GM12865 (cell line): ENCODE results near the gene CYP1A1.
A peak's percentile ranks its signal among the peaks of the same experiment; 100 is the strongest.

ENCODE experiments used
- DNase-seq: peaks from one replicate; pipeline ENCODE4 v3.0.0; 2010; ENCODE audit warnings: low read depth
- H3K4me3 ChIP-seq: 2 replicates; pipeline ENCODE4 v1.5.1; 2011; ENCODE audit warnings: mild to moderate bottlenecking, low read depth, low read length, control low read depth
- CTCF ChIP-seq: IDR thresholded peaks from 2 replicates; pipeline ENCODE4 v1.5.1; 2011; ENCODE audit warnings: low read length, control low read depth, low read depth, inconsistent platforms; ENCODE audit not compliant: insufficient read depth; ENCODE audit errors: missing control alignments

CYP1A1 gene

GRCh38 chr15:74725845-74726773, 781 bp upstream of the CYP1A1 start:
- H3K4me3 ChIP-seq: peak overlapping the region; percentile 51
- peak; percentile 53 for DNase-seq
- TF ChIP-seq CTCF: no peak

DNA sequence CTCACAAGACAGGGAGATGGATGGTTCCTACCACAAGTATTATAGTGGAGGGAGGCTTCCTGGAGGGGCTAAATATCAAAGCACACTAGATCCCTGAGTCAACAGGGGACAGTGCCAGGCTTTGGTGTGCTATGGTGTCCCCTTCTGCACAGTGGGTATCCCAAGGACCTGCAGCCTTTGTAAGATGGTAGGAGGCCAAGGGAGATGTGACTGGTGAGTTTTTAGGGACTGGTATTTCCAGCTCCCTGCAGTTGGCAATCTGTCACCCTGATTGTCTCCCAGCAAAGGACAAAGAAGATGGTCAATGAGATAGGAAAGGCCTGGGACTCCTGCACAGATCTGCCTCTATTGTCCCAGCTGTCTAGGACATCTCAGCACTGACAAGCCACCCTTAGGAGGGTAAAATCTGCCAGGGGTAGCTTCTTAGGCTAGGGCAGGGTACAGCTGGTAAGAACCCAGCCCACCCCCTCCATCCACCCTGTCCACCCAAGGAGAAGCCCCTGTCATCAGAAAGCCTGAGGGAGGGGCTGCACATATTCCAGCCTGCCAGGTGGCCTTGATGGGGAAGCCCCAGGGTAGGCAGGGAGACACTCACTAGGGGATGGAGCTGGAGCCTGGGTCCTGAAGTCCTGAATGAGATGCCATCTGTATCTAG, 631 bp downstream of the CYP1A1 start:
- no peak for DNase-seq
- TF ChIP-seq CTCF: no peak
- no peak overlapping the region for H3K4me3 ChIP-seq

DNA sequence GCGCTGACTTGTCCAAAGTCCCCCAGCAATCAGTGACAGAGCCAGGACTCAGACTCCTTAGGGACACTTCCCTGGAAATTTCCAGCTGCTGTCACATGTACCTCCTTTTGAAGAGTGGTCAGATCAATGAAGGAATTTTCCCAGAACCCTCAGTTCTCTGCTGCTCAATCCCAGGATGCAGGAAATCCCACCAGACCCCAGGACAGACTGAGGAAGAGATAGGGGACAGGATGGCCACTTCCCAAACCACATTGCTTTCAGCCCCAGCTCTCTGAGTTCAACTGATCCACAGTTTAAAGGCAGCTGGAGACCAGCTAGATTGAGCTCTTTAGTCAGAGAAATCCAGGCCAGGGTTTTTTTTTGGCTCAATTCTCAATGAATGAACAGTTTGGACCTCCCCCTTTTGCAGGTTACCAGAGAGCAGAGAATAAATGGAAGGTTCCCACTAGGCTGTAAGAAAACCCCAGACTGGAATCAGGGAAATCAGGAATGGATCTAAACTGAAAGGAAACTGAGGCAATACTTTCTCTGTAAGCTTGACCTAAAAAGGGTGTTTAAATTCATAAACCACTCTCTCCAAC, 1.5 kb downstream of the CYP1A1 start:
- no peak overlapping the region for H3K4me3 ChIP-seq
- peak; percentile 34 for DNase-seq
- no peak for TF ChIP-seq CTCF

GRCh38 chr15:74723187-74723586, 2.1 kb downstream of the CYP1A1 start:
- TF ChIP-seq CTCF: no peak
- no peak overlapping the region for H3K4me3 ChIP-seq
- no peak for DNase-seq

- H3K4me3 ChIP-seq: no peak overlapping the region
- TF ChIP-seq CTCF: no peak
Observed at GRCh38 chr15:74722591-74722990, 2.7 kb downstream of the CYP1A1 start.

DNA sequence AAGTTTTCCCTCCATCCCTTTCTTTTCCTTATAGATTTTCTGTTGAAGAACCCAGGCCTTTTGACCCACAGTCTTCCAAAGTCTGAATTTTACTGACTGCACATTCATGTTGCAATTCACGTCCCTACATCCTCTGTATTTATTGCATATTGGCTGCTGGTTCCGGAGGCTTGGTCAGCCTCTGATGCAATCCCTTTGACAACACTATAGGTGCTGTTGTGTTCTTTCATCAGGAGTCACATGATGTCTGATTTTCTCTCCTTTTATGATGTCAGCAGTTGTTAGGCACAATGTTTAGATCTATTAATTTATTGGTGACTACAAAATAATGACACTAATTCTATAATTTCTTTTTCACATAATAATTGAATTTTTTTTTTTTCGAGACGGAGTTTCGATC, 8.7 kb downstream of the CYP1A1 start:
- H3K4me3 ChIP-seq: no peak overlapping the region
- no peak for TF ChIP-seq CTCF
- DNase-seq: no peak

More at GRCh38 chr15:74722591-74722990, 2.7 kb downstream of the CYP1A1 start:
- no peak for DNase-seq
